ENCODE data around the gene TOP2B. TPM values are rescaled to one million over a fixed set of nuclear protein-coding genes. Genes with fewer than 3 reads are reported as not detected.

The TOP2B gene
- total RNA-seq, 6 donors from 2014 or later, result 67.7 to 168 (median 75.6) TPM

GRCh38 chr3:25707268-25707926 is 42.7 kb upstream of the TOP2B start:
- H3K4me1 ChIP-seq, result no peaks in the 10 kb centered on the region
- H3K4me3 ChIP-seq, result no peak overlapping the region
- H3K27ac ChIP-seq, result no peak overlapping the region
- 83 to 98% methylated on average over 2 of the region's 2 CpGs for WGBS, 2 donors
- H3K9me3 ChIP-seq, result no peaks in the 10 kb centered on the region
- no peaks in the 10 kb centered on the region for H3K36me3 ChIP-seq
- no peaks in the 10 kb centered on the region for H3K27me3 ChIP-seq
- DNase-seq (no peak), ATAC-seq (ENCODE audit: low FRiP score in 2 of 2) (no peak)
- TF ChIP-seq CTCF (IDR thresholded peaks at IDR 0.05) (no peak), POLR2AphosphoS5 (IDR thresholded peaks at IDR 0.05) (no peak), POLR2A (IDR thresholded peaks at IDR 0.05) (no peak), EP300 (IDR thresholded peaks at IDR 0.05) (no peak)

DNA sequence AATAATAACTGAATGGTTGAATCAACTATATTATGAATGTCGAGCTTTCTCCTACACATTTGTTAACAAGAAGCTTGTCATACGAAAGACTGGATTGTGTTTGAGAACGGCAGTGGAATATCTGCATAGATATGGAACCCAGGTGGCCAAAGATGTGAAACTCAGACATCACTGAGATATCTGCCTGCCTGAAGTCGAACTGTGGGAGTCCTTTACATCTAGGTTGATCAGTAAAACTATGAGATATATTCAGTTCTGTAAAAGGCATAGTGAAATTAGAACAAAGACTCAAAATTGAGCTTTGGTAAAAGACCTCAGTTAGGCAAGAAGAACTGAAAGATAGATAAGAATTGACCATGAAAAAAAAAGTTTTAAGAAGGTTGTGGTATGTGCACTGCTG is 41.5 kb upstream of the TOP2B start:
- ATAC-seq (ENCODE audit: low FRiP score in 2 of 2) (no peak), DNase-seq (no peak)
- no peaks in the 10 kb centered on the region for H3K27me3 ChIP-seq
- WGBS, 2 donors, result 84 to 90% methylated on average over 4 of the region's 4 CpGs
- no peak overlapping the region for H3K4me3 ChIP-seq
- H3K36me3 ChIP-seq, result no peaks in the 10 kb centered on the region
- H3K4me1 ChIP-seq, result no peaks in the 10 kb centered on the region
- no peak for TF ChIP-seq POLR2AphosphoS5 (IDR thresholded peaks at IDR 0.05)
- TF ChIP-seq EP300 (IDR thresholded peaks at IDR 0.05), result no peak
- no peak for TF ChIP-seq POLR2A (IDR thresholded peaks at IDR 0.05)
- no peak for TF ChIP-seq CTCF (IDR thresholded peaks at IDR 0.05)
- H3K9me3 ChIP-seq, result no peaks in the 10 kb centered on the region
- no peak overlapping the region for H3K27ac ChIP-seq

GRCh38 chr3:25697553-25697952 is 32.8 kb upstream of the TOP2B start:
- H3K27me3 ChIP-seq, result no peaks in the 10 kb centered on the region
- no peaks in the 10 kb centered on the region for H3K4me1 ChIP-seq
- whole genome bisulfite sequencing, 2 donors, result 62 to 63% methylated on average over 1 of the region's 1 CpG
- DNase-seq (no peak), ATAC-seq (ENCODE audit: low FRiP score in 2 of 2) (no peak)
- H3K4me3 ChIP-seq, result no peak overlapping the region
- H3K36me3 ChIP-seq, result no peaks in the 10 kb centered on the region
- no peak overlapping the region for H3K27ac ChIP-seq
- no peaks in the 10 kb centered on the region for H3K9me3 ChIP-seq
- TF ChIP-seq EP300 (IDR thresholded peaks at IDR 0.05) (no peak), POLR2AphosphoS5 (IDR thresholded peaks at IDR 0.05) (no peak), CTCF (IDR thresholded peaks at IDR 0.05) (no peak), POLR2A (IDR thresholded peaks at IDR 0.05) (no peak)

DNA sequence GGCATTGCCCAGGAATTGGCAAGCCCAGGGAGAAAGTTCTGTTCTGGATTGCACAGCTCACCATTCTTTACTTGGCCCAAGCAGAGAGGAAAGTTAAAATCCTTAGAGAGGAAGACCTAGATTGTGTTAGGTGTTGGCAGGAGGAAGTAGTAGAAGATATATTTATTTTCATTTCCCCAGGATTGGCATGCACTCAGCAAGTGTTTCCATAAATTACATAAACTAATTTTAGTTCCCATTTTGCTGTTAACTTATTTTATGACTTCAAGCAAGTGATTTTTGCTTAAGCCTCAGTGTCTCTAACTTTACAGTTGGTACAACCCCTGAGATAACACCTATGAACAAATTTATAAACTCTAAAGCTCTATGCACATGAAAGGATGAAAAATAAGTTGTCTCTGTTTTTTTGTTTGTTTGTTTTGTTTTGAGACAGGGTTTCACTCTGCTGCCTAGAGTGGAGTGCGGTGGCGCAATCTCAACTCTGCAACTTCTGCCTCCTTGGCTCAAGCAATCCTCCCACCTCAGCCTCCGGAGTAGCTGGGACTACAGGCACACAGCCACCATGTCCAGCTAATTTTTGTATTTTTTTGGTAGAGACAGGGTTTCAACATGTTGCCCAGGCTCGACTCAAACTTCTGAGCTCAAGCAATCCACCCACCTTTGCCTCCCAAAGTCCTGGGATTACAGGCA is 31.2 kb upstream of the TOP2B start:
- no peaks in the 10 kb centered on the region for H3K9me3 ChIP-seq
- H3K27ac ChIP-seq, result no peak overlapping the region
- H3K36me3 ChIP-seq, result no peaks in the 10 kb centered on the region
- TF ChIP-seq POLR2AphosphoS5 (IDR thresholded peaks at IDR 0.05), result no peak
- TF ChIP-seq POLR2A (IDR thresholded peaks at IDR 0.05), result no peak
- H3K4me1 ChIP-seq, result no peaks in the 10 kb centered on the region
- peak in 1 of 2 donors; percentile 25 for DNase-seq
- H3K27me3 ChIP-seq, result no peaks in the 10 kb centered on the region
- 77 to 85% methylated on average over 4 of the region's 4 CpGs for WGBS, 2 donors
- H3K4me3 ChIP-seq, result no peak overlapping the region
- peak in 1 of 2 donors; percentile 58 for ATAC-seq (ENCODE audit: low FRiP score in 2 of 2)

DNA sequence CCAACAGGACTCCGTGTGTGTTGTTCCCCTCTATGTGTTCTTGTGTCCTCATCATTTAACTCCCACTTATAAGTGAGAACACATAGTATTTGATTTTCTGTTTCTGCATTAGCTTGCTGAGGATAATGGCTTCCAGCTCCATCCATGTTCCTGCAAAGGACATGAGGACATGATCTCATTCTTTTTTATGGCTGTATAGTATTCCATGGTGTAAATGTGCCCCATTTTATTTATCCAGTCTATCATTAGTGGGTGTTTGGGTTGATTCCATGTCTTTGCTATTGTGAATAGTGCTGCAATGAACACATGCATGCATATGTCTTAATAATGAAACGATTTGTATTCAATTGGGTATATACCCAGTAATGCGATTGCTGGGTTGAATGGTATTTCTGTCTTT is 28.5 kb upstream of the TOP2B start:
- Histone ChIP-seq H3K27me3 (no peaks in the 10 kb centered on the region), H3K36me3 (no peaks in the 10 kb centered on the region), H3K9me3 (no peaks in the 10 kb centered on the region), H3K27ac (no peak overlapping the region), H3K4me3 (no peak overlapping the region), H3K4me1 (no peaks in the 10 kb centered on the region)
- DNase-seq (no peak), ATAC-seq (ENCODE audit: low FRiP score in 2 of 2) (no peak)
- 64 to 67% methylated on average over 3 of the region's 3 CpGs for WGBS, 2 donors
- TF ChIP-seq CTCF (IDR thresholded peaks at IDR 0.05) (no peak), POLR2A (IDR thresholded peaks at IDR 0.05) (no peak), POLR2AphosphoS5 (IDR thresholded peaks at IDR 0.05) (no peak), EP300 (IDR thresholded peaks at IDR 0.05) (no peak)
